ENCODE data around the gene PLXDC1.
"Not testable (repeated sequence)": the region's sequence is repeated elsewhere in the genome, so short reads cannot be mapped to it uniquely, and the experiment has no call there.

The PLXDC1 gene

DNA sequence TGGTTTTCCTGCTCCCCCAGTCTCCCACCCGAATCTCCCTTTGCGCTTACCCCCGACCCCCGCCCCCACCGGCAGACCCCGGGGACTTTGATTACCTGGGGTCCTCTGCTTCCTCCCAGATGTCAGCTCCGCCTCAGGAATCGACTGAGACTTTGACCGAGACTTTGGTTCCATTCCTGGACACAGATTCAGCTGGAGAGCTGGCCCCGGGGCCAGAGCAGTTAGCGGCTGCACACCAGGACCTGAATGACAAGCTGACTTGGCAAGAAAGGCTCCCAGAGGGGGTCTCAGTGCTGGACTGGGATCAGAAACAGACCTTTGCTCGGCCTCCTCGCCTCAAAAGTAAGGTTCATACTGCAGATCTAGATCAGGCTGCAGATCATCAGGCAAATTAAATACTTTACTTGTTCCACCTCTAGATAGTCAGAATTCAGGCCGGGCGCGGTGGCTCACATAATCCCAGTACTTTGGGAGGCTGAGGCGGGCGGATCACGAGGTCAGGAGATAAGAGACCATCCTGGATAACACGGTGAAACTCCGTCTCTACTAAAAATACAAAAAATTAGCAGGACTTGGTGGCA lies 123.9 kb downstream of the PLXDC1 start:
- Histone ChIP-seq H3K4me1 (ENCODE audit: control insufficient read depth, low read depth, low read length) (no peaks in the 10 kb centered on the region), H4K5ac (ENCODE audit: low read length) (no peak overlapping the region), H3K4ac (ENCODE audit: low read depth, low read length) (no peak overlapping the region), H3K27me3 (ENCODE audit: insufficient read depth, low read length, poor library complexity) (no peaks in the 10 kb centered on the region), H2BK120ac (ENCODE audit: low read depth, low read length) (no peak overlapping the region), H3K56ac (ENCODE audit: low read length) (peak overlapping the region; percentile 60), H3K27ac (ENCODE audit: low read depth, low read length) (no peak overlapping the region), H2BK15ac (replicated peaks; ENCODE audit: low read depth) (no peak overlapping the region), H3K9ac (ENCODE audit: low read length) (peak overlapping the region; percentile 49), H4K8ac (ENCODE audit: low read depth, low read length) (no peak overlapping the region), H3K18ac (ENCODE audit: low read length) (peak overlapping the region; percentile 20), H3K36me3 (ENCODE audit: control insufficient read depth, insufficient read depth, low read length) (no peaks in the 10 kb centered on the region), H3K4me3 (ENCODE audit: low read length) (no peak overlapping the region), H3K79me1 (ENCODE audit: low read length) (no peaks in the 10 kb centered on the region), H3K4me2 (ENCODE audit: low read length) (peak overlapping the region; percentile 71), H3K23ac (ENCODE audit: low read length) (no peak overlapping the region), H2BK5ac (ENCODE audit: low read length) (no peak overlapping the region), H3K79me2 (ENCODE audit: control insufficient read depth, insufficient read depth, low read length) (no peaks in the 10 kb centered on the region), H2AK5ac (ENCODE audit: low read length) (no peak overlapping the region)
- DNase-seq = no peak
- no CpG with 5 or more reads among the region's 21 CpGs for WGBS (ENCODE audit: extremely low coverage, insufficient coverage, low lambda C conversion rate)

DNA sequence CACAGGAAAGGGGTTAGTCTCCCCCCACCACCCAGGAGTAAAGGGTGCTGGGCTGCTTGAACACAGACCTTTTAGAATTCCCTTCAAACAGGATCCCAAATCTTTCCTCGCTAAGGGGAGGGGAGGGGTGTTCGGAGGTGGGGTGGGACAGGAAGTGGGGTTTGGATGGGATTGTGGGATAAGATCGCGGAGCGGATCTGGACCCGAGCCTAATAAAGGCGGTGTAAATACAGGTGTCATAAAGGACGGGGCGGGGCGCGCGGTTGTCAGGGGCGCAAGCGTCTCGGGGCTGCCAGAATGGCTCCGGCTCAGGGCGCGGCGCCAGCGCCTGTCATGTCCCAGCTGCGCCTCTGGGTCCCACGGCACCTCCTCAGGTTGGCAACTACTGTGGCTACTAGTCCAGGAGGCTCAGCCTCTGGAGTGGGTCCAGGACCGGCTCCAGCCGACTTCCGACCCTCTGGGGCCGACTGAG lies 124.4 kb downstream of the PLXDC1 start:
- no peak overlapping the region for H2BK5ac ChIP-seq (ENCODE audit: low read length)
- peak overlapping the region; percentile 20 for H3K18ac ChIP-seq (ENCODE audit: low read length)
- H3K4ac ChIP-seq (ENCODE audit: low read depth, low read length) = no peak overlapping the region
- no peak overlapping the region for H3K27ac ChIP-seq (ENCODE audit: low read depth, low read length)
- WGBS (ENCODE audit: extremely low coverage, insufficient coverage, low lambda C conversion rate) = no CpG with 5 or more reads among the region's 26 CpGs
- no peak overlapping the region for H2BK15ac ChIP-seq (replicated peaks; ENCODE audit: low read depth)
- no peaks in the 10 kb centered on the region for H3K4me1 ChIP-seq (ENCODE audit: control insufficient read depth, low read depth, low read length)
- H2BK120ac ChIP-seq (ENCODE audit: low read depth, low read length) = no peak overlapping the region
- no peak overlapping the region for H4K5ac ChIP-seq (ENCODE audit: low read length)
- no peaks in the 10 kb centered on the region for H3K79me1 ChIP-seq (ENCODE audit: low read length)
- H3K79me2 ChIP-seq (ENCODE audit: control insufficient read depth, insufficient read depth, low read length) = no peaks in the 10 kb centered on the region
- H3K36me3 ChIP-seq (ENCODE audit: control insufficient read depth, insufficient read depth, low read length) = no peaks in the 10 kb centered on the region
- H3K9ac ChIP-seq (ENCODE audit: low read length) = peak overlapping the region; percentile 49
- H3K4me2 ChIP-seq (ENCODE audit: low read length) = peak overlapping the region; percentile 71
- no peak overlapping the region for H2AK5ac ChIP-seq (ENCODE audit: low read length)
- H3K27me3 ChIP-seq (ENCODE audit: insufficient read depth, low read length, poor library complexity) = no peaks in the 10 kb centered on the region
- DNase-seq = no peak
- no peak overlapping the region for H4K8ac ChIP-seq (ENCODE audit: low read depth, low read length)
- H3K23ac ChIP-seq (ENCODE audit: low read length) = no peak overlapping the region
- H3K4me3 ChIP-seq (ENCODE audit: low read length) = peak overlapping the region; percentile 1
- peak overlapping the region; percentile 60 for H3K56ac ChIP-seq (ENCODE audit: low read length)

DNA sequence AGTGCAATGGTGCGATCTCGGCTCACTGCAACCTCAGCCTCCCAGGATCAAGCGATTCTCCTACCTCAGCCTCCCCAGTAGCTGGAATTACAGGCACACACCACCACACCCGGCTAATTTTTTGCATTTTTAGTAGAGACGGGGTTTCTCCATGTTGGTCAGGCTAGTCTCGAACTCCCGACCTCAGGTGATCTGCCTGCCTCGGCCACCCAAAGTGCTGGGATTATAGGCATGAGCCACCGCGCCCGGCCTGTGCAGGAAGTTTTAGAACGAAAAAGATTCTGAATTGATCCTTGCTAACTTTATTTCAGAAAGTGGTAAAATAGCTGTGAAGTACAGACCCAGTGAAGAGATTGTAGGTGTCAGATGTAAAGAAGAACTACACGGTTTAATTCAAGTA lies 125.1 kb downstream of the PLXDC1 start:
- not testable (repeated sequence) for H4K5ac ChIP-seq (ENCODE audit: low read length); DNase-seq; H3K79me1 ChIP-seq (ENCODE audit: low read length); H3K79me2 ChIP-seq (ENCODE audit: control insufficient read depth, insufficient read depth, low read length); H3K4me3 ChIP-seq (ENCODE audit: low read length); H2BK15ac ChIP-seq (replicated peaks; ENCODE audit: low read depth); H3K27me3 ChIP-seq (ENCODE audit: insufficient read depth, low read length, poor library complexity); H3K56ac ChIP-seq (ENCODE audit: low read length); H3K4ac ChIP-seq (ENCODE audit: low read depth, low read length); H2AK5ac ChIP-seq (ENCODE audit: low read length); H3K27ac ChIP-seq (ENCODE audit: low read depth, low read length); H2BK5ac ChIP-seq (ENCODE audit: low read length); H3K23ac ChIP-seq (ENCODE audit: low read length); H2BK120ac ChIP-seq (ENCODE audit: low read depth, low read length); H3K4me1 ChIP-seq (ENCODE audit: control insufficient read depth, low read depth, low read length); H4K8ac ChIP-seq (ENCODE audit: low read depth, low read length); H3K36me3 ChIP-seq (ENCODE audit: control insufficient read depth, insufficient read depth, low read length); H3K18ac ChIP-seq (ENCODE audit: low read length); H3K4me2 ChIP-seq (ENCODE audit: low read length); H3K9ac ChIP-seq (ENCODE audit: low read length)
- WGBS (ENCODE audit: extremely low coverage, insufficient coverage, low lambda C conversion rate) = no CpG with 5 or more reads among the region's 13 CpGs

DNA sequence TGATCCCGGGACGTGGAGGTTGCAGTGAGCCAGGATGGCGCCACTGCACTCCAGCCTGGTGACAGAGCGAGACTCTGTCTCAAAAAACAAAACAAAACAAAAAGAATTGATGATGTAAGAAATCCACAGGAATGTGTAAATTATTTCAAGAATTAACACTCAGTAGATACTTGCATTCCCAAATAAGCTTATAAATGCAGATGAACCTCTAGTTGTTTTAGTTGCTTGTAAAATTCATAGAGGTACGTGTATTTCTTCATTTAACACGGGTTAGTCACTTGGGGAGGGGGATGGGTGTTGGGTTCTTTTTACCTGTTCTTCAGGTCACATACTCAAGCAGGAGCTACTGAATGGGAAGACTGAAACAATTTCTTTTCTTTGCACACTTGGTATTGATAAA lies 128.5 kb downstream of the PLXDC1 start:
- Histone ChIP-seq H2BK5ac (ENCODE audit: low read length) (no peak overlapping the region), H2BK15ac (replicated peaks; ENCODE audit: low read depth) (no peak overlapping the region)
- no peak for DNase-seq

DNA sequence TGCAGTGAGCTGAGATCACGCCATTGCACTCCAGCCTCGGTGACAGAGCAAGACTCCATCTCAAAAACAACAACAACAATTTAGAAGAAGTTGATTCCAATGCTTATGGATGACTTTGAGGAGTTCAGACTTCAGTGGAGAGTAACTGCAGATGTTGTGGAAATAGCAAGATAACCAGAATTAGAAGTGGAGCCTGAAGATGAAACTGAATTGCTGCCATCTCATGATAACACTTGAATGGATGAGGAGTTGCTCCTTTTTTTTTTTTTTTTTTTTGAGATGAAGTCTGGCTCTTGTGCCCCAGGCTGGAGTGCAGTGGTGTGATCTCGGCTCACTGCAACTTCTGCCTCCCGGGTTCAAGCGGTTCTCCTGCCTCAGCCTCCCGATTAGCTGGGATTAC lies 131.4 kb downstream of the PLXDC1 start:
- H4K8ac ChIP-seq (ENCODE audit: low read depth, low read length); H3K79me2 ChIP-seq (ENCODE audit: control insufficient read depth, insufficient read depth, low read length); H3K79me1 ChIP-seq (ENCODE audit: low read length); DNase-seq; H3K4me2 ChIP-seq (ENCODE audit: low read length); H3K18ac ChIP-seq (ENCODE audit: low read length); H3K4me3 ChIP-seq (ENCODE audit: low read length); H3K27ac ChIP-seq (ENCODE audit: low read depth, low read length); H3K9ac ChIP-seq (ENCODE audit: low read length); H2AK5ac ChIP-seq (ENCODE audit: low read length); H3K27me3 ChIP-seq (ENCODE audit: insufficient read depth, low read length, poor library complexity); H3K56ac ChIP-seq (ENCODE audit: low read length); H3K23ac ChIP-seq (ENCODE audit: low read length); H2BK15ac ChIP-seq (replicated peaks; ENCODE audit: low read depth); H4K5ac ChIP-seq (ENCODE audit: low read length); H2BK5ac ChIP-seq (ENCODE audit: low read length); H3K4ac ChIP-seq (ENCODE audit: low read depth, low read length); H3K36me3 ChIP-seq (ENCODE audit: control insufficient read depth, insufficient read depth, low read length); H2BK120ac ChIP-seq (ENCODE audit: low read depth, low read length); H3K4me1 ChIP-seq (ENCODE audit: control insufficient read depth, low read depth, low read length): not testable (repeated sequence)
- WGBS (ENCODE audit: extremely low coverage, insufficient coverage, low lambda C conversion rate) = no CpG with 5 or more reads among the region's 6 CpGs

More for the DNA sequence above, 128.5 kb downstream of the PLXDC1 start:
- Histone ChIP-seq H4K5ac (ENCODE audit: low read length) (no peak overlapping the region), H3K9ac (ENCODE audit: low read length) (no peak overlapping the region), H3K4ac (ENCODE audit: low read depth, low read length) (no peak overlapping the region), H3K4me2 (ENCODE audit: low read length) (no peak overlapping the region), H3K36me3 (ENCODE audit: control insufficient read depth, insufficient read depth, low read length) (no peaks in the 10 kb centered on the region), H3K23ac (ENCODE audit: low read length) (no peak overlapping the region), H3K27me3 (ENCODE audit: insufficient read depth, low read length, poor library complexity) (no peaks in the 10 kb centered on the region), H3K79me2 (ENCODE audit: control insufficient read depth, insufficient read depth, low read length) (no peaks in the 10 kb centered on the region), H3K18ac (ENCODE audit: low read length) (no peak overlapping the region), H3K4me1 (ENCODE audit: control insufficient read depth, low read depth, low read length) (no peaks in the 10 kb centered on the region), H4K8ac (ENCODE audit: low read depth, low read length) (no peak overlapping the region), H3K79me1 (ENCODE audit: low read length) (no peaks in the 10 kb centered on the region), H3K56ac (ENCODE audit: low read length) (no peak overlapping the region), H3K27ac (ENCODE audit: low read depth, low read length) (no peak overlapping the region), H2AK5ac (ENCODE audit: low read length) (no peak overlapping the region), H2BK120ac (ENCODE audit: low read depth, low read length) (no peak overlapping the region), H3K4me3 (ENCODE audit: low read length) (no peak overlapping the region)
- WGBS (ENCODE audit: extremely low coverage, insufficient coverage, low lambda C conversion rate) = no CpG with 5 or more reads among the region's 6 CpGs
